Measurements from ENCODE around the gene SAMD10. TPM values are rescaled to one million over a fixed set of nuclear protein-coding genes. Genes with fewer than 3 reads are reported as not detected.
"Not testable (repeated sequence)": the region's sequence is repeated elsewhere in the genome, so short reads cannot be mapped to it uniquely, and the experiment has no call there.

Gene SAMD10
- total RNA-seq, 6 donors from 2014 or later: 2.6 to 7.2 (median 4.7) TPM

- H3K27me3 ChIP-seq: no peaks in the 10 kb centered on the region
- no peak for DNase-seq
- TF ChIP-seq POLR2AphosphoS5 (IDR thresholded peaks at IDR 0.05): peak; percentile 46 to 71
- TF ChIP-seq POLR2A (IDR thresholded peaks at IDR 0.05): no peak
- no peak for TF ChIP-seq CTCF (IDR thresholded peaks at IDR 0.05)
- TF ChIP-seq EP300 (IDR thresholded peaks at IDR 0.05): no peak
- H3K4me1 ChIP-seq: peaks cover 26 to 45% (median 34%) of the 10 kb centered on the region in 4 donors
- no peaks in the 10 kb centered on the region for H3K9me3 ChIP-seq
- H3K27ac ChIP-seq: peak overlapping the region in 3 of 4 donors; percentile 24 to 68 (median 49)
- H3K36me3 ChIP-seq: no peaks in the 10 kb centered on the region
- no peak overlapping the region for H3K4me3 ChIP-seq
- WGBS, 2 donors: 45 to 65% methylated on average over 8 to 18 of the region's 18 CpGs
- no peak for ATAC-seq (ENCODE audit: low FRiP score in 2 of 2)
Observed at GRCh38 chr20:63972312-63973159, 6.9 kb downstream of the SAMD10 start.

- not testable (repeated sequence) for H3K27me3 ChIP-seq; H3K4me3 ChIP-seq; DNase-seq; H3K36me3 ChIP-seq; ATAC-seq (ENCODE audit: low FRiP score in 2 of 2); H3K9me3 ChIP-seq
- H3K27ac ChIP-seq: peak overlapping the region in 3 of 4 donors; percentile 24 to 49 (median 49)
- 74 to 76% methylated on average over 10 of the region's 10 CpGs for WGBS, 2 donors
- H3K4me1 ChIP-seq: peaks cover 26 to 45% (median 34%) of the 10 kb centered on the region in 4 donors
Observed at GRCh38 chr20:63971960-63972311, 7.5 kb downstream of the SAMD10 start.

- H3K4me3 ChIP-seq: peak overlapping the region in 1 of 4 donors; percentile 75
- TF ChIP-seq POLR2AphosphoS5 (IDR thresholded peaks at IDR 0.05) (no peak), POLR2A (IDR thresholded peaks at IDR 0.05) (no peak), CTCF (IDR thresholded peaks at IDR 0.05) (no peak), EP300 (IDR thresholded peaks at IDR 0.05) (no peak)
- H3K27me3 ChIP-seq: no peaks in the 10 kb centered on the region
- ATAC-seq (ENCODE audit: low FRiP score in 2 of 2) (no peak), DNase-seq (no peak)
- H3K27ac ChIP-seq: peak overlapping the region in 2 of 4 donors; percentile 61 to 71
- H3K9me3 ChIP-seq: peaks cover 0 to 6% (median 0%) of the 10 kb centered on the region in 4 donors
- peaks cover 26 to 45% (median 34%) of the 10 kb centered on the region in 4 donors for H3K4me1 ChIP-seq
- peaks cover 0 to 11% (median 6%) of the 10 kb centered on the region in 4 donors for H3K36me3 ChIP-seq
- 88 to 94% methylated on average over 5 of the region's 5 CpGs for WGBS, 2 donors
Observed at GRCh38 chr20:63970714-63971431, 8.6 kb downstream of the SAMD10 start.

GRCh38 chr20:63969838-63970713 is 9.4 kb downstream of the SAMD10 start, which contains the start of gene ZNF512B:
TSS of gene ZNF512B (minus strand) at chr20:63969930. CDS start at chr20:63967950, 1,980 bp downstream.
- ATAC-seq (ENCODE audit: low FRiP score in 2 of 2) (peak in 1 of 2 donors; percentile 72), DNase-seq (peak in 1 of 2 donors; percentile 92)
- H3K9me3 ChIP-seq: peaks cover 0 to 7% (median 0%) of the 10 kb centered on the region in 4 donors
- H3K36me3 ChIP-seq: peaks cover 0 to 11% (median 6%) of the 10 kb centered on the region in 4 donors
- WGBS, 2 donors: 6 to 47% methylated on average over 3 to 40 of the region's 73 CpGs
- H3K27me3 ChIP-seq: no peaks in the 10 kb centered on the region
- TF ChIP-seq CTCF (IDR thresholded peaks at IDR 0.05) (no peak), POLR2AphosphoS5 (IDR thresholded peaks at IDR 0.05) (peak in 1 of 2 donors; percentile 5)
- peak within 1 kb of the TSS; percentile 49 to 82 (median 74) for H3K4me3 ChIP-seq
- peaks cover 26 to 45% (median 34%) of the 10 kb centered on the region in 4 donors for H3K4me1 ChIP-seq
- H3K27ac ChIP-seq: peak within 1 kb of the TSS; percentile 58 to 75 (median 63)
